Cardiac fibroblast (primary cell): ENCODE data around the gene SIGLEC9.
A peak's percentile ranks its signal among the peaks of the same experiment; 100 is the strongest.

Experiments
- DNase-seq, 2 donors: peaks; one replicate each; pipeline versions ENCODE4 v3.0.0 to v3.0.0-alpha.2; 2010; ENCODE audit warnings: low read depth in 2 of 2
- H3K4me3 ChIP-seq, 2 donors: replicated peaks in 1 of 2; 1 replicate in 1 of 2; 2 replicates in 1 of 2; pipeline ENCODE4 v1.5.1; 2011; ENCODE audit warnings: low read depth in 2 of 2, low read length in 2 of 2, mild to moderate bottlenecking in 2 of 2, moderate library complexity in 1 of 2
- CTCF ChIP-seq: IDR thresholded peaks from one replicate; pipeline ENCODE4 v1.5.1; 2011; ENCODE audit warnings: low read depth, mild to moderate bottlenecking, low read length, inconsistent platforms

The SIGLEC9 gene

GRCh38 chr19:51124729-51125128 lies at the start of gene SIGLEC9:
Gene SIGLEC9 (plus strand): TSS chr19:51124906. CDS start chr19:51124975, 69 bp downstream.
- no peak within 1 kb of the TSS for H3K4me3 ChIP-seq
- no peak for DNase-seq

DNA sequence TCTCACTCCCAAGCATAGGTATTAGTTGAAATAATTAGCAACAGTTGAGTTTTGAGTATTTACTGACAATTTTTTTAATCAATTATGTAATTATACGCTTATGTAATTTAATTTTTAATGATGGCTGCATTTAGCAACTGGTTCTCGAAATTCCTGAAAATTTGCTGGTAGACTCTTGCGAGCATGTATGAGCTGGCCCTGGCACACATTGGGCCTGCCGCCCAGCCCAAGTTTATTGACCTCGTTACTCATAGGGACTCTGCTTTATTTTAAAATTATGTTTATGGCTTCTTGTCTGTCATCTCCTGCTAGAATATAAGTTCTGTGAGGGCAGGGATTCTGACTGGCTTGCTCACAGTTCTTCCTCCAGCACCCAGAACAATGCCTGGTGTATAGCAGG lies 48.7 kb upstream of the SIGLEC9 start:
- no peak overlapping the region for H3K4me3 ChIP-seq
- DNase-seq: no peak
- no peak for TF ChIP-seq CTCF

More at GRCh38 chr19:51124729-51125128, at the start of gene SIGLEC9:
- TF ChIP-seq CTCF: no peak

GRCh38 chr19:51076631-51077213 lies 48.0 kb upstream of the SIGLEC9 start:
- no peak for DNase-seq
- TF ChIP-seq CTCF: no peak
- H3K4me3 ChIP-seq: no peak overlapping the region

DNA sequence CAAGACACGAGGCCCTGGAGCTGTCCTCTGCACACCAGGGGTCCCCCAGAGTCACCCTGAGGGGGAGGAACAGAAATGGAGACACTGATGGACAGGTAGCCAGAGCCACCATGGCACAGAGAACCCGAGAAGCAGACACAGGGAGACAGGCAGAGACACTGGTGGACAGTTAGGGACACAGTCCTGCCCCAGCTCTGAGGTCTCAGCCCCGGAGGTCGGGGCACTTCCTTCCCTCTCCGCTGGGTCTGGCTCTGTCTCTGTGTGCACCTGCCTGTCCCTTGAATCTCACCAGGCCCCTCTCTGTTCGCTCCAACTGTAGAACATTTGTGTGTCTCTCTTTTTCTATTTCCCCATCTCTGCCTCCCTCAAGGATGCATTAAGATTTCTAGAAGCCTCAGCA lies 46.6 kb upstream of the SIGLEC9 start:
- DNase-seq: no peak
- no peak overlapping the region for H3K4me3 ChIP-seq
- no peak for TF ChIP-seq CTCF

DNA sequence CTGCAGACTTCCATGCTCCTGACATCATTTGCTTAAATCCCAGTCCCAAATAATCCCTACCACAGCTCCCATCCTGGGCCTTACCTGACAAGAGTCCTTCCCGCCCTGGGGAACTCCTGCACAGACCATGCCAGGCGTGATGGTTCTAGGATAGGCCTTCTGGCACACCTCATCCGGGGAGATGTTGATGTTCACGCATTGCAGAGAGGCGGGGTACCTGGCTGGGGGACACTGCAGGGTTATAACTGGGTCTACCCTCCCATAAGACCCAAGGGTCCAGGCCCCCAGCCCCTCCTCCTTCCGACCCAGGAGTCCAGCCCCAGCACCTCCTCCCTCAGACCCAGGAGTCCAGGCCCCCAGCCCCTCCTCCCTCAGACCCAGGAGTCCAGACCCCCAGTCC lies 46.0 kb upstream of the SIGLEC9 start:
- no peak overlapping the region for H3K4me3 ChIP-seq
- no peak for DNase-seq
- no peak for TF ChIP-seq CTCF

GRCh38 chr19:51079481-51080110 lies 45.1 kb upstream of the SIGLEC9 start:
- peak in 1 of 2 donors; percentile 78 for DNase-seq
- no peak overlapping the region for H3K4me3 ChIP-seq
- no peak for TF ChIP-seq CTCF
